GM13976 (cell line): ENCODE measurements around the gene LRRC14B.

Experiments
- DNase-seq: peaks from one replicate; pipeline ENCODE4 v3.0.0; 2012; ENCODE audit warnings: low spot score
- CTCF ChIP-seq: IDR thresholded peaks from 2 replicates; pipeline ENCODE4 v1.5.1; 2012; ENCODE audit warnings: borderline replicate concordance, mild to moderate bottlenecking; ENCODE audit not compliant: insufficient read depth; ENCODE audit errors: extremely low read depth, missing control alignments, control extremely low read depth
- in situ Hi-C: fragments of 300-500 bp; cut with MboI; formaldehyde crosslinking; loops from one replicate; pipeline ENCODE4 v1.12.0; 2022; ENCODE audit warnings: low sequenced_read_pairs, mixed read lengths, inconsistent platforms; ENCODE audit not compliant: unreplicated experiment

LRRC14B gene

GRCh38 chr5:199950-200645 is 8.8 kb downstream of the LRRC14B start:
- in situ Hi-C loops: no loop called here
- TF ChIP-seq CTCF: no peak
- no peak for DNase-seq

GRCh38 chr5:200985-201384 is 9.7 kb downstream of the LRRC14B start:
- in situ Hi-C loops: no loop called here
- TF ChIP-seq CTCF: no peak
- DNase-seq: no peak

- TF ChIP-seq CTCF: no peak
- in situ Hi-C loops: no loop called here
- no peak for DNase-seq
Measured at GRCh38 chr5:201672-202071, 10.4 kb downstream of the LRRC14B start.

DNA sequence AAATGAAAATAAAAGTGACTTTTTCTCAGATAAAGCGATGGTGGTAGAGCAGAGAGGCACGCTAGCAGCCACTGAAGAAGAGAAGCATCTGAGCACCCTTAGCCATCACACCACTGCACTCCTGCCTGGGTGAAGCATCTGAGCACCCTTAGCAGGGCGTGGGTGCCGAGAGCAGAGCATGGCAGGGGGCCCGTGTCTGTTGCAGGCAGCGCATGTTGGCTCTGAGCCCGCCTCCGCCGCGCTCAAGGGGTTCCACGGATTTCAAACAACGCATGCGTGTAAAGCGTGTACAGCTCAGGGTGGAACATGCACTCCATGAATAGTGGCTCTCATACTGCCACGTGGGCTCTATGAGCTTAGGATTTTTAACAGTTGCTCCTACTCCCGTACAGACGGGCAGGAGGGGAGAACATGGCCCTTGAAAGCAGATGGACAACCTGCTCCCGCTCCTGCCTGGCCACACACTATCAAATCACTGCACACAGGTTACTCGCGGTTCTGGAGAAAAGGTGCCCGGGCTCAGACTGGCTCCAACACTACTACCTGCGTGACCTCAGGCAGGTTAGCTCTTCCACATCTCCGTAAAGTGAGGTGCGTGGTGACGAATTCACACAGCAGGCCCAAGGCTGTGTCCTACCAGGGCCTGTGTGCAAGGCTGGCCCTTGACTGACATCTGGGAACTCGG is 12.1 kb downstream of the LRRC14B start:
- in situ Hi-C loops: no loop called here
- TF ChIP-seq CTCF: no peak
- DNase-seq: no peak

DNA sequence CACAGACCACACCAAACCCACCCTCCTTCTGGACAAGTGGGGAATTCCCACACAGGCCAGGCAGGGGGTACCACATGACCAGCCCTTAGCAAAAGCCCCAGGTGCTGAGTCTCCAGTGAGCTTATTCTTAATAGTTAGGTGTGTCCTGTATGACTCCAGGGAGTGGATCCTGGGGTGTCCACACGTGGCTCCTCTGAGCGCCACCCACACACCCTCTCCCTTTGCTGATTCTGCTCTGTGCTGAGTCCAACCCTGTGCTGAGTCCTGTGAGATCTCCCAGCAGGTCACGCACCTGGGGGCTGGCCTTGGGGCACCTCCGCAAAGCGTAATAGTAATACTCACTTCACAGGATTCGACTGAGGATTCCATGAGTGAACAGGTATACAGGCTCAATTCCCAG is 12.7 kb downstream of the LRRC14B start:
- TF ChIP-seq CTCF: no peak
- DNase-seq: no peak
- in situ Hi-C loops: no loop called here

DNA sequence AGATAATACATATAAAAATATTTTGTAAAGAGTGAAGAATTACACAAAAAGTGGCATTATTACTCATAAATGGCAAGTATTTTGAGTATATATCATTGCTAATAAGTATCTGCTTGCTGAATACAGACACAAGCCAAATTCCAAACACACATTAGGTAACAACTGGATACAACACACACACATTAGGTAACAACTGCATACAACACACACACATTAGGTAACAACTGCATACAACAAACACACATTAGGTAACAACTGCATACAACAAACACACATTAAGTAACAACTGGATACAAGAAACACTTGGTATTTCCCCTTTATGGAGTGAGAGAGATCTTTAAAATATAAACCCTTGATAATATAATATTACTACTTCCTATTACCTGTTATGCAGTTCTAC is 13.2 kb downstream of the LRRC14B start:
- DNase-seq: no peak
- no peak for TF ChIP-seq CTCF
- in situ Hi-C loops: no loop called here
